Esophagus muscularis mucosa (tissue), 4 donors: ENCODE results near the gene GPC6. TPM values are rescaled to one million over a fixed set of nuclear protein-coding genes. Genes with fewer than 3 reads are reported as not detected.

Source experiments
- DNase-seq: peaks from one replicate; pipeline ENCODE4 v3.0.0-alpha.2; 2017; ENCODE audit errors: extremely low spot score
- H3K27ac ChIP-seq, 4 donors: fragments of 200-600 bp; sonication (generic); replicated peaks in 1 of 4; 1 replicate in 3 of 4; 2 replicates in 1 of 4; pipeline ENCODE4 v1.5.1; 2016 to 2019; ENCODE audit warnings: mild to moderate bottlenecking in 1 of 4
- H3K27me3 ChIP-seq, 4 donors: fragments of 200-600 bp; sonication (generic); one replicate each; pipeline versions ENCODE4 v1.5.1 to v1.6.0; 2016 to 2019
- H3K36me3 ChIP-seq, 4 donors: fragments of 200-600 bp; sonication (generic); one replicate each; pipeline ENCODE4 v1.5.1; 2016 to 2019
- H3K4me1 ChIP-seq, 4 donors: fragments of 200-600 bp; sonication (generic); one replicate each; pipeline ENCODE4 v1.5.1; 2016 to 2019
- H3K4me3 ChIP-seq, 4 donors: fragments of 200-600 bp; sonication (generic); 1 replicate in 2 of 4; 2 replicates in 2 of 4; pipeline ENCODE4 v1.5.1; 2016 to 2019; ENCODE audit warnings: mild to moderate bottlenecking in 4 of 4, moderate library complexity in 1 of 4
- H3K9me3 ChIP-seq, 4 donors: fragments of 200-600 bp; sonication (generic); 1 replicate in 3 of 4; 2 replicates in 1 of 4; pipeline ENCODE4 v1.5.1; 2016 to 2019
- EP300 ChIP-seq: sonication (generic); formaldehyde crosslinking; IDR thresholded peaks from one replicate; pipeline ENCODE4 v1.6.1; 2017; ENCODE audit warnings: antibody characterized with exemption
- POLR2A ChIP-seq: fragments of 450-650 bp; IDR thresholded peaks from one replicate; pipeline ENCODE4 v1.6.1; 2017; ENCODE audit warnings: antibody characterized with exemption, moderate library complexity, mild to moderate bottlenecking, low read depth
- POLR2AphosphoS5 ChIP-seq, 2 donors: sonication (generic); formaldehyde crosslinking; IDR thresholded peaks; one replicate each; pipeline ENCODE4 v1.6.1; 2017; ENCODE audit warnings: antibody characterized with exemption in 2 of 2
- WGBS: methylation state at CpG from one replicate; pipeline ENCODE4 v1.1.5; 2018; 5-methylcytosine and 5-hydroxymethylcytosine counted together
- intact Hi-C: fragments of 100-400 bp; cut with DNase I; formaldehyde crosslinking; loops from one replicate; pipeline ENCODE4 v1.15.1; 2023
- total RNA-seq, 4 donors: library from RNA; depleted of rRNA; stranded (reverse); fragments of >200 nt; gene quantifications; one replicate each; pipeline versions ENCODE4 v1.1.0 to v1.2.1, GENCODE V29; 2016
- TF ChIP-seq, protein P1 (sequence below), 3 experiments: fragments of 200-600 bp in 2 of 3; fragments of 450-650 bp in 1 of 3; sonication (generic) in 2 of 3; IDR thresholded peaks; one replicate each; pipeline ENCODE4 v1.5.1; 2017 to 2019; ENCODE audit warnings: antibody characterized with exemption in 3 of 3, mild to moderate bottlenecking in 2 of 3, moderate library complexity in 1 of 3

GPC6 gene
- total RNA-seq, 4 donors from 2014 or later = 6.5 to 17.2 (median 13.5) TPM

DNA sequence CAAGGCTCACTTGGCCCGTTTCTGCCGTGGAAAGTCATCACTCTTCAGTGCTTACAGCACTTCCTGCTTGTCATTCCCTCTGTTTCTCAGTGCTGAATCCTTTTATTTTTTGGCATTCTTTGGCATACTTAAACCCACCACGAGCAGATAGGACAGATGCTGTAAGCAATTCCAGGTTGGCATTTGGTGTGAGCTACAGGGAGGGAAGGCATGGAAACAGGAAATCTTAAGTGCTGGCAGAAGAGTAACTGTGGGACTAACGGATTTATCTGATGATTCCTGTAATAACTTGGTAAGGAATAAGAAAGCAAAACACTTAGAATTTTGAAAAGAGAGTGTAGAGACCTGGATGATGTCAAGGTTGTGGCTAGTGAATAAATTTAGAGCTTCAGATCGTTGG is 273.4 kb downstream of the GPC6 start:
- Histone ChIP-seq H3K9me3 (no peaks in the 10 kb centered on the region), H3K27me3 (peaks cover 0 to 6% (median 0%) of the 10 kb centered on the region in 4 donors), H3K36me3 (no peaks in the 10 kb centered on the region), H3K4me1 (no peaks in the 10 kb centered on the region), H3K27ac (no peak overlapping the region), H3K4me3 (no peak overlapping the region)
- 40% methylated on average over 5 of the region's 5 CpGs for WGBS
- DNase-seq = no peak
- intact Hi-C loops = no loop called here
- TF ChIP-seq, protein P1, sequence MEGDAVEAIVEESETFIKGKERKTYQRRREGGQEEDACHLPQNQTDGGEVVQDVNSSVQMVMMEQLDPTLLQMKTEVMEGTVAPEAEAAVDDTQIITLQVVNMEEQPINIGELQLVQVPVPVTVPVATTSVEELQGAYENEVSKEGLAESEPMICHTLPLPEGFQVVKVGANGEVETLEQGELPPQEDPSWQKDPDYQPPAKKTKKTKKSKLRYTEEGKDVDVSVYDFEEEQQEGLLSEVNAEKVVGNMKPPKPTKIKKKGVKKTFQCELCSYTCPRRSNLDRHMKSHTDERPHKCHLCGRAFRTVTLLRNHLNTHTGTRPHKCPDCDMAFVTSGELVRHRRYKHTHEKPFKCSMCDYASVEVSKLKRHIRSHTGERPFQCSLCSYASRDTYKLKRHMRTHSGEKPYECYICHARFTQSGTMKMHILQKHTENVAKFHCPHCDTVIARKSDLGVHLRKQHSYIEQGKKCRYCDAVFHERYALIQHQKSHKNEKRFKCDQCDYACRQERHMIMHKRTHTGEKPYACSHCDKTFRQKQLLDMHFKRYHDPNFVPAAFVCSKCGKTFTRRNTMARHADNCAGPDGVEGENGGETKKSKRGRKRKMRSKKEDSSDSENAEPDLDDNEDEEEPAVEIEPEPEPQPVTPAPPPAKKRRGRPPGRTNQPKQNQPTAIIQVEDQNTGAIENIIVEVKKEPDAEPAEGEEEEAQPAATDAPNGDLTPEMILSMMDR (IDR thresholded peaks at IDR 0.05) = no peak
- TF ChIP-seq POLR2AphosphoS5 (IDR thresholded peaks at IDR 0.05) (no peak), POLR2A (no peak), EP300 (no peak)

DNA sequence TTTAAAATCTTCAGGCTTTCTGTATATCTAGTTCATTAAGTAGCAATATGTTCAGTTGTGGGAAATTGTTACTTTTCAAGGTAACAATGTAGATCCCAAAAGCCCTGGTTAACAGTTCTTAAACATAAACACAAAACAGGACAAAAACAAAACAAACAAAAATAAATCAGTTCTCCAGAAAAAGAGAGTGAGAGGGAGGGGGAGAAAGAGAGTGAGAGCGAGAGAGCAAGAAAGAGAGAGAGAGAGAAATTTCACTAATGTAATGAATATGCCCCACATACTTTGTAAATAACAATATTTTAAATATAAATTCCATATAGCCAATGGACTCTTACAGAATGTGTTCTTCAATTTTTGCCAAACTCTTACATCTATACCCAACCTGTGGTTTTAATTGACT is 275.5 kb downstream of the GPC6 start:
- TF ChIP-seq EP300 (no peak), POLR2A (no peak), POLR2AphosphoS5 (IDR thresholded peaks at IDR 0.05) (no peak)
- TF ChIP-seq, protein P1 (IDR thresholded peaks at IDR 0.05) = no peak
- DNase-seq = no peak
- H3K9me3 ChIP-seq = no peaks in the 10 kb centered on the region
- H3K27ac ChIP-seq = no peak overlapping the region
- intact Hi-C loops = no loop called here
- H3K36me3 ChIP-seq = no peaks in the 10 kb centered on the region
- no peaks in the 10 kb centered on the region for H3K4me1 ChIP-seq
- WGBS = 100% methylated on average over 1 of the region's 1 CpG
- H3K4me3 ChIP-seq = no peak overlapping the region
- peaks cover 0 to 6% (median 0%) of the 10 kb centered on the region in 4 donors for H3K27me3 ChIP-seq

DNA sequence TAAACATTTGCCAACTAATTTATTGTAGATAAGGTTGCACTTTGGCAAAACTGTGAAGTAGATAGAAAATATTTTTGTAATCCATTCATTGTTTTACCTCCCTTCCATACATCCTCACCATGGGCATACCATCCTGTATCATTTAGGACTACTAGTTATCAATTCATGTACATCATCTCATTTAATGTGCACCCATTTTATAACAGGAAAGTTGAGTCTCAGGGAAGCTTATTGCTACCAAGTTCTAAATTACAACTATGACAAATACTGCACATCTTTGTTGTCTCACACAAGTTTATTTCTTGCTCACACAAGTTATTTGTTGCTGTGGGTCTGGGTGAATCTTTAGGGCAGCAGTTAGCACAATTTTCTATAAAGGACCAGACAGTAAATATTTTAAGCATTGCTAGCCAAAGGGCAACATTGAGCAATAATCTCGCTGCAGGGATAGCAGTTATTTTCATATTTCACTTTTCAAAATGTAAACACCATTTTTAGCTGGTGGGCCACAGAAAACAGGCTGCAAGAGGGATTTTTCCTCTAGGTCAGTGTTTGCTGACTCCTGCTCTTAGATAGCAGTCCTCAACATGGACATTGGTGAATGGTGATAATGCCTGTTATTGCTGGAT is 276.5 kb downstream of the GPC6 start:
- Histone ChIP-seq H3K4me3 (no peak overlapping the region), H3K4me1 (no peaks in the 10 kb centered on the region), H3K9me3 (no peaks in the 10 kb centered on the region), H3K36me3 (no peaks in the 10 kb centered on the region), H3K27ac (no peak overlapping the region), H3K27me3 (no peaks in the 10 kb centered on the region)
- DNase-seq = no peak
- TF ChIP-seq POLR2A = no peak
- no peak for TF ChIP-seq POLR2AphosphoS5 (IDR thresholded peaks at IDR 0.05)
- no peak for TF ChIP-seq EP300
- TF ChIP-seq, protein P1 (IDR thresholded peaks at IDR 0.05) = no peak
- 64% methylated on average over 1 of the region's 1 CpG for WGBS
- intact Hi-C loops = no loop called here

DNA sequence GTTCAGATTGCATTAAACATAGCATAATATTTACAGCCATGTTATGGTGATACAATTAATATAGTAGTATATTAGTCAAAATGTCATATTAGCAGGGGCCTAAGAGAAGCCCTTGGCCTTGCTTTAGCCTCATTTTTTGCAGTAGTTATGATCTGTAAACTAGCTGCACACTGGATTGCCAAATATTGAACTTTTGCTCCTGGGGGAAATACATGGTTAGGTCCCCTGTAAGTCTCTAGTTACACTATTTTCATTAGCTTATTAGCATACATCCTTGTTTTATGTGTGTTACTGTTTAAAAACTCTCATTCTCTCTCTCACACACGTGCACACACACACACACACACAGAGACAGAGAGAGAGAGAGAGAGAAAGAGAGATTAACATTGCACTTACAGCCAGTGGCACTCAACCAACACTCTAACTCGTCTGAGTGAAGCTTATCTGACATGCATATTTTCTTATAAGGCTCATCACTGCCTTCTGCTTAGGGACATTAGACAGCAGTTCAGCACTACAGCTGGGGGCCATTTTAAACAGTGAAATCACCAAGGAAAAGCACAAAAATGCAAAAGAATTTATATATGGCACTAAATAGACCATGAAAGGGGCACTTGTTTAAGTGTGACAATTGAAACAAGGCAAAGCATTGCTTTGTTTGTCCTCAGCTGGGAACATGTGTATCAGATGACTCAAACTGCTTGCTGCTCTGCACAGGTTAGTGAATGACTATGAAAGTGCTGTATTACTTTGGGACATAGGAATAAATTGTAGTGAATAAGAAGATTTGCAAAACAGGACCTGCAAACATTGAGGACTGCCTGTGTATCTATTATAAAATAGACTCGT is 278.7 kb downstream of the GPC6 start:
- 69% methylated on average over 3 of the region's 3 CpGs for WGBS
- Histone ChIP-seq H3K9me3 (no peaks in the 10 kb centered on the region), H3K27ac (no peak overlapping the region), H3K4me3 (no peak overlapping the region), H3K4me1 (no peaks in the 10 kb centered on the region), H3K36me3 (no peaks in the 10 kb centered on the region), H3K27me3 (no peaks in the 10 kb centered on the region)
- no peak for DNase-seq
- intact Hi-C loops = no loop called here
- TF ChIP-seq, protein P1 (IDR thresholded peaks at IDR 0.05) = no peak
- no peak for TF ChIP-seq EP300
- TF ChIP-seq POLR2AphosphoS5 (IDR thresholded peaks at IDR 0.05) = no peak
- no peak for TF ChIP-seq POLR2A
